Nephron progenitor cell (in vitro differentiated cells): ENCODE data around the gene PDE4B.

ENCODE experiments used
- DNase-seq: peaks from one replicate; pipeline ENCODE4 v3.0.0; 2021
- H3K27ac Mint-ChIP-seq: 2 replicates; pipeline ENCODE4 v1.8.0; 2021; ENCODE audit warnings: mild to moderate bottlenecking, moderate library complexity, mixed read lengths
- H3K27me3 Mint-ChIP-seq: 2 replicates; pipeline ENCODE4 v1.8.0; 2021; ENCODE audit warnings: mild to moderate bottlenecking, low read depth, mixed read lengths; ENCODE audit not compliant: poor library complexity
- H3K36me3 Mint-ChIP-seq: 2 replicates; pipeline ENCODE4 v1.8.0; 2021; ENCODE audit warnings: low read depth, mixed read lengths
- H3K4me1 Mint-ChIP-seq: 2 replicates; pipeline ENCODE4 v1.8.0; 2021; ENCODE audit warnings: mixed read lengths
- H3K4me3 Mint-ChIP-seq: 2 replicates; pipeline ENCODE4 v1.8.0; 2021; ENCODE audit warnings: mild to moderate bottlenecking, moderate library complexity, mixed read lengths
- H3K9me3 Mint-ChIP-seq: 2 replicates; pipeline ENCODE4 v1.8.0; 2021; ENCODE audit warnings: mild to moderate bottlenecking, moderate library complexity, mixed read lengths
- TF ChIP-seq, protein P1 (sequence below): fragments of 200-600 bp; sonication (generic); IDR thresholded peaks from 2 replicates; pipeline ENCODE4 v1.5.0; 2021; ENCODE audit warnings: antibody characterized with exemption

The PDE4B gene

GRCh38 chr1:66357478-66358197 is 564.9 kb downstream of the PDE4B start:
- H3K36me3 Mint-ChIP-seq, result peaks cover 11% of the 10 kb centered on the region
- peak overlapping the region; percentile 12 for H3K27ac Mint-ChIP-seq
- TF ChIP-seq, protein P1, sequence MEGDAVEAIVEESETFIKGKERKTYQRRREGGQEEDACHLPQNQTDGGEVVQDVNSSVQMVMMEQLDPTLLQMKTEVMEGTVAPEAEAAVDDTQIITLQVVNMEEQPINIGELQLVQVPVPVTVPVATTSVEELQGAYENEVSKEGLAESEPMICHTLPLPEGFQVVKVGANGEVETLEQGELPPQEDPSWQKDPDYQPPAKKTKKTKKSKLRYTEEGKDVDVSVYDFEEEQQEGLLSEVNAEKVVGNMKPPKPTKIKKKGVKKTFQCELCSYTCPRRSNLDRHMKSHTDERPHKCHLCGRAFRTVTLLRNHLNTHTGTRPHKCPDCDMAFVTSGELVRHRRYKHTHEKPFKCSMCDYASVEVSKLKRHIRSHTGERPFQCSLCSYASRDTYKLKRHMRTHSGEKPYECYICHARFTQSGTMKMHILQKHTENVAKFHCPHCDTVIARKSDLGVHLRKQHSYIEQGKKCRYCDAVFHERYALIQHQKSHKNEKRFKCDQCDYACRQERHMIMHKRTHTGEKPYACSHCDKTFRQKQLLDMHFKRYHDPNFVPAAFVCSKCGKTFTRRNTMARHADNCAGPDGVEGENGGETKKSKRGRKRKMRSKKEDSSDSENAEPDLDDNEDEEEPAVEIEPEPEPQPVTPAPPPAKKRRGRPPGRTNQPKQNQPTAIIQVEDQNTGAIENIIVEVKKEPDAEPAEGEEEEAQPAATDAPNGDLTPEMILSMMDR, result no peak
- no peak for DNase-seq
- no peaks in the 10 kb centered on the region for H3K9me3 Mint-ChIP-seq
- no peak overlapping the region for H3K4me3 Mint-ChIP-seq
- peaks cover 72% of the 10 kb centered on the region for H3K4me1 Mint-ChIP-seq
- H3K27me3 Mint-ChIP-seq, result no peaks in the 10 kb centered on the region

DNA sequence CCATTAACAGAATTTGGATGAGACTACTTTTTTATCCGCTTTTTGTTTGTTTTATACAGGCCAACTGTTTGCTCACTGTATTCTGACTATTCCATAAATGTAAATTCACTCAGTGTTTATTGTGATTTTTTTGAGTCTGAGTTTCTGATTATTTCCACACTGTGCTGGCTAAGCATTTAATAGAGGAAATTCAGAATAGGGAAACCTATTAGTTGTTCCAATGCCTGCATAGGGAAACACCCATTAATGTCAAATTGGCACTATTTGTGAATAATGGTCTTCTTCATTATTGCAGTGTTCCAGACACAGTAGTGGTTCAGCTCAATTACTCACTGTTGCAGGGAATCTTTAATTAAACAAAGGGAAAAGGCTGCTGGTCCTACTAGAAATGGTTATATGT is 566.6 kb downstream of the PDE4B start:
- DNase-seq, result no peak
- Mint-ChIP-seq H3K4me3 (no peak overlapping the region), H3K9me3 (no peaks in the 10 kb centered on the region), H3K4me1 (peaks cover 56% of the 10 kb centered on the region), H3K27ac (peak overlapping the region; percentile 60), H3K27me3 (no peaks in the 10 kb centered on the region), H3K36me3 (peaks cover 19% of the 10 kb centered on the region)
- TF ChIP-seq, protein P1, result no peak

GRCh38 chr1:66359815-66360214 is 567.1 kb downstream of the PDE4B start:
- peaks cover 51% of the 10 kb centered on the region for H3K4me1 Mint-ChIP-seq
- no peak for DNase-seq
- no peak overlapping the region for H3K4me3 Mint-ChIP-seq
- H3K27ac Mint-ChIP-seq, result no peak overlapping the region
- H3K27me3 Mint-ChIP-seq, result no peaks in the 10 kb centered on the region
- H3K36me3 Mint-ChIP-seq, result peaks cover 24% of the 10 kb centered on the region
- no peaks in the 10 kb centered on the region for H3K9me3 Mint-ChIP-seq
- TF ChIP-seq, protein P1, result no peak

DNA sequence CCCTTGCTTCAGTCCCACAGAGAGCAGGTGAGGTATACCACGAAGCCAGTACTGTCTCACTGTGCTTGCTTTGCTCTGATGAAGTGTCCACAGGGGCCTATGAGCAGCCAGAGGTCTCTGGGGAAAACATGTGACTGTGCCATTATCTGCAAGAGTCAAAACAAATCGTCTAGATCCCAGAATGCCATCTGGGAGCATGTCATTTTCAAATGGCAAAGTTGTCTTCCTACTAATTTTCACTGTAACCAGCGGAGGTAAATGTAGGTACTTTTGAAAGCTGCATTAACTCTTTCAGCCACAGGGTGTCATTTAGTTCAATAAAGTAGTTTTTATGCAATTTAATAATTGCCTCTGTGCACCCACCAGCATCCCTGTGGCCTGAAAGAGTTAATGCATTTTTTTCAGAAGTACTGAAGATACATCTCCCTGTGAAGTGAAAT is 567.6 kb downstream of the PDE4B start:
- Mint-ChIP-seq H3K27ac (no peak overlapping the region), H3K27me3 (no peaks in the 10 kb centered on the region), H3K4me3 (no peak overlapping the region), H3K36me3 (peaks cover 26% of the 10 kb centered on the region), H3K9me3 (no peaks in the 10 kb centered on the region), H3K4me1 (peaks cover 48% of the 10 kb centered on the region)
- TF ChIP-seq, protein P1, result no peak
- DNase-seq, result no peak

GRCh38 chr1:66364578-66365391 is 572.1 kb downstream of the PDE4B start:
- Mint-ChIP-seq H3K4me3 (no peak overlapping the region), H3K27ac (no peak overlapping the region), H3K9me3 (no peaks in the 10 kb centered on the region), H3K36me3 (peaks cover 54% of the 10 kb centered on the region), H3K27me3 (peaks cover 4% of the 10 kb centered on the region), H3K4me1 (peaks cover 10% of the 10 kb centered on the region)
- TF ChIP-seq, protein P1, result no peak
- DNase-seq, result no peak
